ENCODE data around the gene CCNJ. TPM values are rescaled to one million over a fixed set of nuclear protein-coding genes. Genes with fewer than 3 reads are reported as not detected.
A peak's percentile ranks its signal among the peaks of the same experiment; 100 is the strongest.

Gene CCNJ
- total RNA-seq, 1 donor from 2014 or later = 29.7 TPM

GRCh38 chr10:96082748-96083147 lies 39.4 kb downstream of the CCNJ start:
- Mint-ChIP-seq H3K4me1 (ENCODE audit: unreplicated experiment) (peaks cover 12% of the 10 kb centered on the region), H3K36me3 (no peaks in the 10 kb centered on the region), H3K27ac (no peak overlapping the region), H3K9me3 (no peaks in the 10 kb centered on the region), H3K4me3 (no peak overlapping the region), H3K27me3 (peaks cover 9% of the 10 kb centered on the region)
- no peak for DNase-seq (ENCODE audit: extremely low spot score, unreplicated experiment)
- TF ChIP-seq, protein P1, sequence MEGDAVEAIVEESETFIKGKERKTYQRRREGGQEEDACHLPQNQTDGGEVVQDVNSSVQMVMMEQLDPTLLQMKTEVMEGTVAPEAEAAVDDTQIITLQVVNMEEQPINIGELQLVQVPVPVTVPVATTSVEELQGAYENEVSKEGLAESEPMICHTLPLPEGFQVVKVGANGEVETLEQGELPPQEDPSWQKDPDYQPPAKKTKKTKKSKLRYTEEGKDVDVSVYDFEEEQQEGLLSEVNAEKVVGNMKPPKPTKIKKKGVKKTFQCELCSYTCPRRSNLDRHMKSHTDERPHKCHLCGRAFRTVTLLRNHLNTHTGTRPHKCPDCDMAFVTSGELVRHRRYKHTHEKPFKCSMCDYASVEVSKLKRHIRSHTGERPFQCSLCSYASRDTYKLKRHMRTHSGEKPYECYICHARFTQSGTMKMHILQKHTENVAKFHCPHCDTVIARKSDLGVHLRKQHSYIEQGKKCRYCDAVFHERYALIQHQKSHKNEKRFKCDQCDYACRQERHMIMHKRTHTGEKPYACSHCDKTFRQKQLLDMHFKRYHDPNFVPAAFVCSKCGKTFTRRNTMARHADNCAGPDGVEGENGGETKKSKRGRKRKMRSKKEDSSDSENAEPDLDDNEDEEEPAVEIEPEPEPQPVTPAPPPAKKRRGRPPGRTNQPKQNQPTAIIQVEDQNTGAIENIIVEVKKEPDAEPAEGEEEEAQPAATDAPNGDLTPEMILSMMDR (conservative IDR thresholded peaks at IDR 0.05) = no peak

- Mint-ChIP-seq H3K4me3 (no peak overlapping the region), H3K27ac (no peak overlapping the region), H3K27me3 (no peaks in the 10 kb centered on the region), H3K36me3 (no peaks in the 10 kb centered on the region), H3K9me3 (peaks cover 4% of the 10 kb centered on the region), H3K4me1 (ENCODE audit: unreplicated experiment) (no peaks in the 10 kb centered on the region)
- TF ChIP-seq, protein P1 (conservative IDR thresholded peaks at IDR 0.05) = no peak
- no peak for DNase-seq (ENCODE audit: extremely low spot score, unreplicated experiment)
Observed at GRCh38 chr10:96089116-96089515, 45.7 kb downstream of the CCNJ start.

GRCh38 chr10:96089670-96090462 lies 46.5 kb downstream of the CCNJ start:
- TF ChIP-seq, protein P1 (conservative IDR thresholded peaks at IDR 0.05) = no peak
- H3K4me3 Mint-ChIP-seq = no peak overlapping the region
- no peak for DNase-seq (ENCODE audit: extremely low spot score, unreplicated experiment)

DNA sequence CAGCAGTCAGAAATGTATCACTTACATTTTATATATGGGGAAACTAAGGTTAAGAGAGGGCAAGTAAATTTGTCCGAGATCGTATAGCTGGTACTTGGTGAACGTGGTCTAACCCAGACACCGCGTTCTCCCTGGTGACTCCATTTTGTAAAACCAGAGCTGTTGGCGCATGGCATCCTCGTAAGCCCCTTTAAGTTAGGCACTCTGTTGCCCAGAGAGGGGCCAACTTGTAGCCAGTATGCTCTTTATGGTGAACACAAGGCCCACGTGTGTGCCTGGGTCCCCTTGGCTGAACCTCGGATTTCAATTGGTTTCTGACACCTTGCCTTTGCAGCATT lies 47.0 kb downstream of the CCNJ start:
- TF ChIP-seq, protein P1 (conservative IDR thresholded peaks at IDR 0.05) = no peak
- DNase-seq (ENCODE audit: extremely low spot score, unreplicated experiment) = no peak
- peaks cover 4% of the 10 kb centered on the region for H3K9me3 Mint-ChIP-seq
- H3K36me3 Mint-ChIP-seq = no peaks in the 10 kb centered on the region
- H3K4me3 Mint-ChIP-seq = no peak overlapping the region
- H3K27ac Mint-ChIP-seq = no peak overlapping the region
- H3K4me1 Mint-ChIP-seq (ENCODE audit: unreplicated experiment) = no peaks in the 10 kb centered on the region
- no peaks in the 10 kb centered on the region for H3K27me3 Mint-ChIP-seq

More at GRCh38 chr10:96089670-96090462, 46.5 kb downstream of the CCNJ start:
- Mint-ChIP-seq H3K27me3 (no peaks in the 10 kb centered on the region), H3K27ac (no peak overlapping the region), H3K9me3 (peaks cover 4% of the 10 kb centered on the region), H3K4me1 (ENCODE audit: unreplicated experiment) (no peaks in the 10 kb centered on the region), H3K36me3 (no peaks in the 10 kb centered on the region)

- Mint-ChIP-seq H3K9me3 (peaks cover 4% of the 10 kb centered on the region), H3K27ac (peak overlapping the region; percentile 64), H3K4me1 (ENCODE audit: unreplicated experiment) (no peaks in the 10 kb centered on the region), H3K4me3 (no peak overlapping the region), H3K27me3 (peaks cover 3% of the 10 kb centered on the region), H3K36me3 (no peaks in the 10 kb centered on the region)
- no peak for DNase-seq (ENCODE audit: extremely low spot score, unreplicated experiment)
- TF ChIP-seq, protein P1 (conservative IDR thresholded peaks at IDR 0.05) = no peak
Observed at GRCh38 chr10:96092999-96093767, 49.8 kb downstream of the CCNJ start.
